HepG2 (cell line): ENCODE data around the gene SETD1B. TPM values are rescaled to one million over a fixed set of nuclear protein-coding genes. Genes with fewer than 3 reads are reported as not detected.

Experiments used
- ATAC-seq: fragments of 200-7000 bp; cut with Tn5 transposase; 3 replicates; pipeline ENCODE4 v1.9.1; 2020; ENCODE audit warnings: mild to moderate bottlenecking, moderate library complexity
- BruUV-seq: library from RNA; stranded (reverse); fragments of 400-500 nt; replicated peaks from 2 replicates; lab custom pipeline; 2021; lab: Mats Ljungman, UMichigan
- CTCF ChIA-PET: fragments of 300-600 bp; formaldehyde crosslinking; extraction: SDS; loops from one replicate; lab custom pipeline; 2021; ENCODE audit warnings: low total read pairs, inconsistent platforms, low intra/inter-chr PET ratio; lab: Yijun Ruan, JAX
- POLR2A ChIA-PET: fragments of 350-600 bp; sonication (Branson Sonifier 250); formaldehyde crosslinking; loops from one replicate; lab custom pipeline; 2020; ENCODE audit warnings: antibody characterized with exemption, inconsistent platforms; lab: Yijun Ruan, JAX
- DNase-seq: peaks from one replicate; pipeline ENCODE4 v3.0.0-alpha.2; 2015; ENCODE audit warnings: low spot score
- FAIRE-seq: peaks from 3 replicates; lab custom pipeline; 2011; peaks lifted over from hg19 to GRCh38; lab: Jason Lieb, UNC
- H2AFZ ChIP-seq: one replicate; pipeline ENCODE4 v1.6.1; 2011; ENCODE audit warnings: low read length, inconsistent platforms
- H3K27ac ChIP-seq: fragments of 300-600 bp; 3 replicates; pipeline ENCODE4 v1.8.0; 2011; ENCODE audit warnings: mixed run types, mild to moderate bottlenecking, mixed read lengths, low read length, inconsistent platforms; ENCODE audit not compliant: insufficient read depth; ENCODE audit errors: extremely low read length
- H3K27me3 ChIP-seq, 2 experiments: fragments of 200-600 bp in 1 of 2; 2 replicates in 1 of 2; 3 replicates in 1 of 2; pipeline versions ENCODE4 v1.6.0 to v1.8.0; 2011; ENCODE audit warnings: low read length in 2 of 2, mild to moderate bottlenecking in 2 of 2, moderate library complexity in 2 of 2, inconsistent platforms in 1 of 2; ENCODE audit not compliant: insufficient read depth in 2 of 2, control insufficient read depth in 1 of 2
- H3K36me3 ChIP-seq, 2 experiments: fragments of 200-600 bp in 1 of 2; replicated peaks in 1 of 2; 2 replicates in 1 of 2; 3 replicates in 1 of 2; pipeline versions ENCODE4 v1.5.1 to v1.8.0; 2011; ENCODE audit warnings: low read length in 2 of 2, inconsistent platforms in 1 of 2; ENCODE audit not compliant: insufficient read depth in 2 of 2, control insufficient read depth in 1 of 2
- H3K4me1 ChIP-seq: 2 replicates; pipeline ENCODE4 v1.5.1; 2012; ENCODE audit warnings: low read length, inconsistent platforms; ENCODE audit not compliant: insufficient read depth
- H3K4me2 ChIP-seq: 2 replicates; pipeline ENCODE4 v1.6.0; 2011; ENCODE audit warnings: low read depth, low read length, inconsistent platforms
- H3K4me3 ChIP-seq, 3 experiments: fragments of 200-600 bp in 1 of 3; sonication (generic), shearing (Covaris generic) in 1 of 3; replicated peaks in 1 of 3; 2 replicates each; pipeline ENCODE4 v1.5.1; 2011 to 2016; ENCODE audit warnings: low read length in 3 of 3, inconsistent platforms in 2 of 3, low read depth in 2 of 3, mild to moderate bottlenecking in 2 of 3, control low read depth in 1 of 3, mixed read lengths in 1 of 3; ENCODE audit not compliant: insufficient read depth in 1 of 3
- H3K79me2 ChIP-seq: one replicate; pipeline ENCODE4 v1.6.1; 2011; ENCODE audit warnings: low read length, inconsistent platforms; ENCODE audit not compliant: insufficient read depth
- H3K9ac ChIP-seq: 2 replicates; pipeline ENCODE4 v1.6.0; 2011; ENCODE audit warnings: mild to moderate bottlenecking, low read depth, low read length, inconsistent platforms; ENCODE audit not compliant: insufficient read depth
- H3K9me3 ChIP-seq: 2 replicates; pipeline ENCODE4 v1.5.1; 2012; ENCODE audit warnings: mild to moderate bottlenecking, low read length
- H4K20me1 ChIP-seq: 2 replicates; pipeline ENCODE4 v1.6.0; 2011; ENCODE audit warnings: inconsistent platforms, mild to moderate bottlenecking, low read length, moderate library complexity; ENCODE audit not compliant: insufficient read depth
- CSRNP2 ChIP-seq: sonication (generic); formaldehyde crosslinking; conservative IDR thresholded peaks from 2 replicates; pipeline ENCODE4 v1.8.0; 2022; ENCODE audit warnings: low read depth, missing genetic modification reagents
- HCFC1 ChIP-seq: fragments of 150-350 bp; IDR thresholded peaks from 2 replicates; pipeline ENCODE4 v1.6.1; 2014; ENCODE audit warnings: low read depth, low read length
- HDAC2 ChIP-seq: sonication (generic); formaldehyde crosslinking; IDR thresholded peaks from 2 replicates; pipeline ENCODE4 v1.4.0; 2020; ENCODE audit warnings: missing genetic modification reagents
- HMGA1 ChIP-seq: sonication (generic); formaldehyde crosslinking; conservative IDR thresholded peaks from 2 replicates; pipeline ENCODE4 v1.4.0; 2020; ENCODE audit warnings: missing genetic modification reagents
- HNF1A ChIP-seq, 2 experiments: sonication (generic) in 1 of 2; formaldehyde crosslinking in 1 of 2; IDR thresholded peaks; 2 replicates each; pipeline versions ENCODE4 v1.4.0 to v1.6.1; 2016 to 2020; ENCODE audit warnings: borderline replicate concordance in 1 of 2, low read depth in 1 of 2, mild to moderate bottlenecking in 1 of 2, missing genetic modification reagents in 1 of 2
- KDM1A ChIP-seq: IDR thresholded peaks from 2 replicates; pipeline ENCODE4 v1.6.1; 2016; ENCODE audit warnings: missing compliant biosample characterization
- KDM5B ChIP-seq: sonication (generic); formaldehyde crosslinking; IDR thresholded peaks from 2 replicates; pipeline ENCODE4 v1.4.0; 2020; ENCODE audit warnings: missing genetic modification reagents, mild to moderate bottlenecking, borderline replicate concordance
- NFATC3 ChIP-seq: sonication (generic); formaldehyde crosslinking; IDR thresholded peaks from 2 replicates; pipeline ENCODE4 v1.5.1; 2020; ENCODE audit warnings: mild to moderate bottlenecking, missing genetic modification reagents
- ONECUT2 ChIP-seq: sonication (generic); formaldehyde crosslinking; IDR thresholded peaks from 2 replicates; pipeline ENCODE4 v1.4.0; 2020; ENCODE audit warnings: missing genetic modification reagents
- SAP130 ChIP-seq: IDR thresholded peaks from 2 replicates; pipeline ENCODE4 v1.6.1; 2016; ENCODE audit warnings: low read depth
- TFAP4 ChIP-seq: sonication (generic); IDR thresholded peaks from 2 replicates; pipeline ENCODE4 v1.6.1; 2016; ENCODE audit warnings: low read depth, borderline replicate concordance
- ZNF576 ChIP-seq: sonication (generic); formaldehyde crosslinking; IDR thresholded peaks from 2 replicates; pipeline ENCODE4 v1.4.0; 2020; ENCODE audit warnings: mild to moderate bottlenecking, missing genetic modification reagents
- ZNF607 ChIP-seq: sonication (generic); formaldehyde crosslinking; IDR thresholded peaks from 2 replicates; pipeline ENCODE4 v1.5.1; 2020; ENCODE audit warnings: missing genetic modification reagents, mild to moderate bottlenecking, borderline replicate concordance
- ZNF816 ChIP-seq: sonication (generic); formaldehyde crosslinking; IDR thresholded peaks from 2 replicates; pipeline ENCODE4 v1.8.0; 2022; ENCODE audit warnings: missing genetic modification reagents, mild to moderate bottlenecking, borderline replicate concordance
- ZNF879 ChIP-seq: sonication (generic); formaldehyde crosslinking; IDR thresholded peaks from 2 replicates; pipeline ENCODE4 v1.8.1; 2023; ENCODE audit warnings: missing genetic modification reagents
- WGBS: methylation state at CpG from one replicate; pipeline ENCODE4 v1.1.6; 2017; ENCODE audit warnings: low lambda C conversion rate; 5-methylcytosine and 5-hydroxymethylcytosine counted together
- in situ Hi-C: cut with HindIII; loops from 2 replicates; pipeline ENCODE4 v1.10.0; 2017; ENCODE audit warnings: low pct_unique_long_range_greater_than_20kb; ENCODE audit not compliant: extremely low pct_ligation_motif_present
- intact Hi-C: fragments of 100-400 bp; cut with micrococcal nuclease; formaldehyde crosslinking; loops from one replicate; pipeline ENCODE4 v1.10.0; 2022; ENCODE audit not compliant: unreplicated experiment
- polyA plus RNA-seq, 8 experiments: library from polyadenylated mRNA; depleted of rRNA in 3 of 8; stranded (reverse) in 7 of 8; unstranded in 1 of 8; fragments of >200 nt; fragmentation: Illumina TruSeq in 4 of 8; extraction: Trizol in 4 of 8; gene quantifications; 2 replicates each; pipeline versions ENCODE4 v1.2.1 to v1.2.3, GENCODE V29; 2011 to 2016; ENCODE audit warnings: low read depth in 4 of 8, missing spikeins in 1 of 8, mixed read lengths in 1 of 8; ENCODE audit not compliant: insufficient read depth in 1 of 8
- total RNA-seq, 5 experiments: library from RNA; depleted of rRNA; stranded (reverse); fragments of >200 nt; fragmentation: Illumina TruSeq; extraction: Trizol; gene quantifications; 2 replicates each; pipeline ENCODE4 v1.2.3, GENCODE V29; 2016; ENCODE audit warnings: low read depth in 1 of 5

SETD1B gene
- total and polyA plus RNA-seq, 2 of the 13 experiments (the other 11 are each of a cell fraction or from before 2014, with no cell fraction given) = 1.1 to 1.4 TPM

GRCh38 chr12:121769831-121770301 lies 33.9 kb upstream of the SETD1B start (continued):
- TF ChIP-seq SAP130 (CRISPR knock-in tag) (peak; percentile 56; the same call in 1 of the 2 replicates), HNF1A (IDR thresholded peaks at IDR 0.05; ENCODE audit: low read depth) (no peak), HNF1A (CRISPR knock-in tag; IDR thresholded peaks at IDR 0.05; ENCODE audit: borderline replicate concordance) (0 out of 2 replicates have a peak, but pooled peaks have one; percentile 45), ZNF576 (CRISPR knock-in tag) (no peak)

GRCh38 chr12:121770388-121770787 lies 33.4 kb upstream of the SETD1B start:
- no peak overlapping the region for H2AFZ ChIP-seq
- ATAC-seq (peak; percentile 33), FAIRE-seq (no peak), DNase-seq (no peak)
- BruUV-seq = no TSS peak
- no peaks in the 10 kb centered on the region for H3K9me3 ChIP-seq
- H3K27ac ChIP-seq = peak overlapping the region; percentile 67
- H3K79me2 ChIP-seq = no peaks in the 10 kb centered on the region
- in situ Hi-C loops = loop anchor here (5.0 kb wide), 1 partner anchor 78 kb away; no protein-coding TSS in a partner anchor
- POLR2A ChIA-PET = interaction anchor here (0.9 to 1.3 kb wide), 2 partner anchors 21 to 57 kb away, joined by 3 to 4 read pairs; partner anchors contain the start of gene TMEM120B
- no peaks in the 10 kb centered on the region for H3K36me3 ChIP-seq
- peak overlapping the region; percentile 73 for H3K4me2 ChIP-seq
- no peaks in the 10 kb centered on the region for H4K20me1 ChIP-seq
- peak overlapping the region in 1 of 3 experiments; percentile 58; a peak in 2 of 6 replicates for H3K4me3 ChIP-seq
- CTCF ChIA-PET = interaction anchor here (1.0 kb wide), 1 partner anchor 73 kb away, joined by 3 read pairs; no protein-coding TSS in a partner anchor
- 37% methylated on average over 4 of the region's 9 CpGs for WGBS
- peak overlapping the region; percentile 49; the same call in 1 of the 2 replicates for H3K9ac ChIP-seq
- intact Hi-C loops = loop anchor here (5.0 kb wide), 1 partner anchor 58 kb away; the partner anchor contains the start of gene TMEM120B
- peaks cover 35% of the 10 kb centered on the region for H3K4me1 ChIP-seq
- H3K27me3 ChIP-seq = no peaks in the 10 kb centered on the region
- TF ChIP-seq HCFC1 (no peak), NFATC3 (CRISPR knock-in tag) (no peak), HMGA1 (CRISPR knock-in tag) (no peak), ONECUT2 (CRISPR knock-in tag) (no peak), KDM5B (CRISPR knock-in tag) (no peak), ZNF879 (no peak), ZNF816 (CRISPR knock-in tag) (no peak), CSRNP2 (no peak), TFAP4 (no peak), ZNF607 (CRISPR knock-in tag) (no peak), KDM1A (CRISPR knock-in tag) (no peak), HDAC2 (CRISPR knock-in tag) (no peak)
